ENCODE results near the gene IFI27L1.

The IFI27L1 gene

DNA sequence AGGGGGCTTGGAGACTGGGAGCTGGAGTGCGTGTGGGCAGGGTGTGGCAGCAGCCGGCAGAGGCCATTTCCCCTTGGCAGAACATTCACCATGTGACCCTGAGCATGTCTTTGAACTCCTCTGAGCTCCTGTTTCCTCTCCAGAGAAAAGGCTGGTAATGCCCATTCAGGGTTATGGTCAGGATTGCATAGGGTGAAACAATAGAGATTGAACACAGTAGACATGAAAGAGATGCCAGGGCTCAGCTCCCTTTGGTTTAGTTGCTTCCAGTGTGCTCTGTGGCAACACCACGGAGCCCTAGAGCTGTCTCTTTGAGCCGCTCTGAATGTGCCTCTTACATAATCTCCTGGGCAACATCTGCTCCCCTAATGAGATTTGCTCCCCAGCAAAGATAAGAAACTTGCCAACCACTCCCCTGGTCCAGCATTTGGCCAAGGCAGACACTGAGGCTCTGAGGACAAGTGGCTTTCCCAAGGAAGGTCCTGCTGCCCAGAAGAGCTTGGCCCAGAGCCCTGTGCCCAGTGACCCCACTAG lies 34.0 kb downstream of the IFI27L1 start:
- no peak for DNase-seq

DNA sequence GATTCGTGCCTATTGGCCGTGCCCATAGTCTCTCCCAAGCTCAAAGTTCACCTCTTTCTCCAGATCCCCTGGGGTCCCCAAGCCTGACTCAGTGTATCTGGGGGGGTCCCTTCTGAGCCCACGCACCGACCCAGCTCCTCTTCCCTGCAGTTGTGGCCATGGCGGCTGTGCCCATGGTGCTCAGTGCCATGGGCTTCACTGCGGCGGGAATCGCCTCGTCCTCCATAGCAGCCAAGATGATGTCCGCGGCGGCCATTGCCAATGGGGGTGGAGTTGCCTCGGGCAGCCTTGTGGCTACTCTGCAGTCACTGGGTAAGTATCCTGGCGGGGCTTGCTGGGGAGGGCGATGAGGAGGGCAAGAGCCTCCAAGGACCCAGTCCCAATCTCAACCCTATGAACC lies 34.5 kb downstream of the IFI27L1 start:
- no peak for DNase-seq

DNA sequence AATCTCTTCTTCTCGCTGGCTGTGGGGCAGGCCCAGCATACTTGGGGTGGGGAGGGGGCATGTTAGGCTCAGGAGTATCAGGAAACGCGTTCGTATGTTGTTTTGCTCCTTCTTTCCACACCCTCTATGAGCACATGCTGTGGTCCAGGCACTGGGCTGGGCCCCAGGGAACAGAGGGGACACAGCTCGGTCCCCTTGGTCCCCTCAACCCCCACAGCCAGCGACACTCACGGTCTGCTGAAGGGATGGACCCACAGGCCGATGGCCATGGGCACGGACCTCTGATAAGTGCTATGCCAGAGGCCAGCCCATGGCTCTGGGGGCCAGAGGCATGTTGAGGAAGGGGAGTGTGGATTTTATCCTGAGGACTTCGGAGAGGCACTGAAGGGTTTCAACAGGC lies 35.6 kb downstream of the IFI27L1 start:
- DNase-seq: no peak

DNA sequence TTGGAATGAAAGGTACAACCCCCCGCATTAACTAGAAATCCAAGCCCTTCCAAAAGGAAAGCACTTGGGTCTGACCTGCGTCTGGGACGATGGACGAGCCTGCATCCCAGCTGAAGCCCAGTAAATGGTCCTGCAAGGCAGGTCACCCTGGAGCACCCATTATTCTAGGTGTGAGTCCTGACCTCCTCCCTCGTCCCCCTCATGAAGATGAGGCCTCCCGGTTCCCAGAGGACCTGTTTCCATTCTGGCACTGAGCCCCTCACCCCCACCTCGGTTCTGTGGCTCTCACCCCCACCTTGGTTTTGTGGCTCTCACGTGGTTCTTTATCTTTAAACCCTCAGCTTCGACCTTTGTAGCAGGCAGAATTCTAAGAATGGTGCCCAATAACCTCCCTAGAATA lies 36.7 kb downstream of the IFI27L1 start:
- no peak for DNase-seq

DNA sequence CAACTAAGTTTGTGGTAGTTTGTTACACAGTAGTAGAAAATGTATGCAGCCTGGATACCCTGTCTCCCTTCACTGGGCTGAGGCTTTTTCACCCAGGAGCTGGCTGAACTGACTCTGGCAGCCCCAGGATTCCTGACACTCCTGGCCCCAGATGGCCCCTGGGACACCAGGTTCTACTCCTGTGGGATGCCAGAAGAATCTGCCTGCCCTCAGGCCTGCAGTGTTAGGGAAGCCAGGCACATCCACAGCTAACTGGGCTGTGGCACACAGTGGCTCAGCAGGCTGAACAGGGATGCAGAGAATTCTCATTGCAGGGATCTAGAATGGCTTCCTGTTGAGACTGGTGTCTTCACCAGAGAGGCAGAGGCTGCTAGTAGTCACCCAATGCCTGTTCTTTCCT lies 38.0 kb downstream of the IFI27L1 start:
- no peak for DNase-seq

DNA sequence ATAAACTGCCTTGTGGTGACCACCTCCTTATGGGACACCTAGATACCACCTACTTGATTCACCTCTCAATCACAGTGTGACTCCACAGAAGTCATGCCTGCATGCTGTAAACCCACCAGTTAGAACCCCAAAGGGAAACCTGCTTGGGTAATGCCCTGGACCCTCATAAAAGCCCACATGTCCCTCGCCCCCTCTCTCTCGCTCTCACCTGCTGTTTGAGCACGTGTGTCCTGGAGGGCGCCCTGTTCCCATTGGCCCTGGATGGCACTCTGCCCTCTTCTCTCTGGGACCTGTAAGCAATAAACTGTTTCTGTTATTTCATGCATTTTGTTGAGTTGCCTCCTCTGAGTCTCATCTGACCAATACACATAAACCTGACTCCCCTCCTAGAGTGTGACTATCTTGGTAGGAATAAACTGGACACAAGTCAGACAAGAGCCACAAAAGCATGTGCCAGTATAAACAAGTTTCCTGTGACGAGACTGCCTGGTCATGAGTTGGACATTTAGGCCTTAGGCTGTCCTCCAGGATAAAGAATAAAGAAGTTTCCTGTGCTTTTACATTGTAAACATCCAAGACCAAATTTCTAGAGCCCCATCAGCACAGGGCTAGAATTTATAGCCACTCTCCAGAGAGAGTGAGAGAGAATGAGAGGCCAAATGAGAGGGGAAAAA lies 39.7 kb downstream of the IFI27L1 start:
- peak; percentile 36 for DNase-seq

DNA sequence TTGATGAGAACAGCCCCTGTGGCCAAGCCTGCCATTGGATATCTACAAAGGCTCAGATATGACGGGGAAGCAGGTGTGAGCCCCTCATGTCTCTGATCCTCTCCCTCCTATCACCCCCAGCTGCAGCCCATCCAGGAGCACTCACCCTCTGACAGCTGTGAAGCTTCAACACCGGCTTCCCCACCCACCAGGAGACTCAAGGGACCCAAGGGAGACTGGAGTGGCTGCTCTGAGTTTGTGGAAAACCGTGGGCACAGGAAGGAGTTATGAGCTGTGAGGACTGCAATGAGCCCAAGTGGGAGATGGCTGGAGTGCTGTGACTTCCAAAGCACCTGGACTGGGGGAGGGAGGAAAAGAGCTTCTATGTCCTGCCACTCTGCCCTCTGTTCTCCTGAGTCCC lies 40.4 kb downstream of the IFI27L1 start:
- DNase-seq: no peak

DNA sequence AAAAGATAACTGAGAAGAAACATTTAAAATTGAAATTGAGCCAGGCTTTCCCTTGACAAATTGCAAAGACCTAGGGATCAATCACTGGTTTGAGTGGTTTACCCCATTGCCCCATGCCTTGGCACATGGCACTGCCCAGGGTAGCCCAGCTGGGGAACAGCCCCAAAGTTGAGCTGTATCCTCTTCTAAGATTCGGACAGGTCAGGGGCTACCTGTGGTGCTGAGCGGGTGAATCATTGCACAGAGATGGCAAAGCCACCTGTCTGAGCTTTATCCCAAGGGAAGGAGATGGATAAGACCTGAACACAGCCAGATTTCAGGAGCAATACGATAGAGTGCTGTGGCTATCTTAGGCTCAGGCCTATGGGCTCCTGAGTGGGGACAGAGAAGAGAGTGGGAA lies 41.3 kb downstream of the IFI27L1 start:
- no peak for DNase-seq

DNA sequence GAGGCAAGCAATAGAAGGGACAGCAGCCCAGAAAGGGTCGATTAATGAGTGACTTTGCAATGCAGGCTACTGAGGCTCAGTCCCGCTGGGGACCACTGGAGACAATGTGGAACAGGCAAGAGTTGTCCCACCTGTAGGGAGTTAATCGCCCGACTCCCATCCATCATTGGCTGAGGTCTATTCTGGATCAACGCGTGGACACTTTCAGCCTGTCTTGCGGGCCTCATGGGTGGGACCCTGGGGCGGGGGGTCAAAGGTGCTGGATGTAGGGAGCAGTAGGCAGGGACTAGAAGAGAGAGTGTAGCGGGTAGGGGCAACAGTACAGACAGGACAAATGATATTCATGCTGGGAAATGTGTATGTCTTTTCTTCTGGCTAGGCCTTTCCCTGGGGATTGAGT lies 42.2 kb downstream of the IFI27L1 start:
- DNase-seq: no peak

DNA sequence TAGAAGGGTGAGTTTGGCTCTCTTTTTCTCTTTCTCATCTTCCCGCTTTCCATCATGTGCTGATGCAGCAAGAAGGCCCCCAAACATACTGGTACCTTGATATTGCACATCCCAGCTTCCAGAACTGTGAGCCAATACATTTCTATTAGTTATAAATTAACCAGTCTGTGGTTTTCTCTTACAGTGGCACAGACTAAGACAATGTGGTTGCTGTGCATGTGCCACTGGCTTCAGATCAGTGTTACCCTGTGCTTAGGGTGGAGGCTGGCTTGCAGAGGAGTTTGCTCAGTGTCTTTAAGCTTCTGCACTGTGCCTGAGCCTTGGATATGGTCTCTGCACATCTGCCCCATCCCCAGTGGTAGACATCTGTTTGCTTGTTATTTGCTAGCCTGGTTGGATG lies 42.8 kb downstream of the IFI27L1 start:
- DNase-seq: no peak

DNA sequence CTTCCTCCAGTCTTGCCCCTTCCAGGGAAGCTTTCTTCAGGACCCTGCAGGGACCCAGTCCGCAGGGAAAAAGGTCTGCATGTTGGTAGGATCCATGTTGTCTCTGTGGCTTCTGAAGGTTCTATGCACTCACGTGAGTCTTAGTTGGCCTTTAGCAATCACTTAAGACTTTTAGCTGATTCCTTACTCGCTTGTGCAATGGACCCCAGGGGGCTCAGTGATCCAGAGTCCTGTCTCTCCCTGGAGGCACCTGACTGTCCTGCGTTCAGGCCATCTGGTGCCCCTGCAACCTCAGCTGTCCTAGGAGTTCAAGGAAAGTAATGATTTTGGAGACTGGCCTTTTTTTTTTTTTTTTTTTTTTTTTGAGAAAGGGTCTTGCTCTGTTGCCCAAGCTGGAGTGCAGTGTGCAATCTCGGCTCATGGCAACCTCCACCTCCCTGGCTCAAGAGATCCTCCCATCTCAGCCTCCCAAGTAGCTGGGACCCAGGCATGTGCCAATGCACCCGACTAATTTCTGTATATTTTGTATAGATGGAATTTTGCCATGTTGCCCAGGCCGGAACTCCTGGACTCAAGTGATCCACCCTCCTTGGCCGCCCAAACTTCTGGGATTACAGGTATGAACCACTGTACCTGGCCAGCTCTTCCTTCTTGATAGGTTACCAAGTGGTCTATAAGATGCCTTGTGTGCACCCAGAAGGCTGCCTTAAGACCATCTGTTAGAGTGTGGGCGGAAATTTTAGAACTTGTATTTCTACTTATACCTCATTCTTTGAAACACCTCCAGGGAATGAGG lies 43.7 kb downstream of the IFI27L1 start:
- no peak for DNase-seq

DNA sequence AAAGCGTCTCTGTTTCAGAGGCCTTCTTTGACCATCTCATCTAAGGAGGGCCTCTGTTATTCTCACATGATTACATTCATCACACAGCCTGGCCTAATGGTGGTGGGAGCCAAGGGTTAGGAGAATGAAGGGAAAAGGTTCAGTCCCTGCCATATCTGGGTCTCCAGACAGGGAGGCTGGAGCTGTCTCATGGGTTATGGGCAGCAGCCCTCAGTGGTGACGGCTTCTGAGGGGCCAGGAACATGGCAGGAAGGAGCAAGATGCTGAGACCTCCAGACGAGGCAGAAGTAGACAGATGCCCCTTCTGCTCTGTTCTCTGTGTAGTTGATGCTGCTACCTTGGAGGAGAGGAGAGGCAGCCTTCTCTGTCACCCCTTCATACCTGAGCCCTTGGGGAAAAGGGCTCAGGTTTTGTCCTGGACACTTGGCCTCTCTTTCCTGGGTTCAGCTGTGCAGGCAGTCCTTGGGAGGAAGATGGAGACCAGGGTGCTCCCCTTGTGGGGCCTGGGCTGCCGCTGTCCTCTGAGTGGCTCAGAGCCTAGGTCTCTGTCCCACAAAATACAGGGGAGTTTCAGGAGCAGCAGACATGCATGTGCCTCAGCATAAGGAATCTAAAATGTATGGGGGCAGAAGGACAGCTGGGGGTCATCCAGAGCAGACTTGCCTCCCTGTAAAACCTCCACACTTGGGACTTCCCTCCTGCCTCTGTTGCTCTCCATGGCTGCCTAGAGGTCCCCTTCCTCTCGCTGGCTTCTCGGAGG lies 44.7 kb downstream of the IFI27L1 start:
- DNase-seq: no peak

DNA sequence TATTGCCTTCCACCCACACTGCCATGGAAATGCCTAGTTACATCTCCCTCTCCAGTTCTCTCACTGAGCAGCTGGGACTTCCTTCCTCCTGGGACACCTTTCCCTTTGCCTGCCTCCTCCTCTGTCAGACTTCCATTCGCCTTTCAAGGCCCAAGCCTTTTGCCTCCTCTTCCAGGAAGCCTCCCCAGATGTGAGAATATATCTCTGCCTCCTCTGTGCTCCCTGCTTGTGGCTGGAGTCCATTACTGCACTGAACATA lies 45.2 kb downstream of the IFI27L1 start:
- DNase-seq: no peak

DNA sequence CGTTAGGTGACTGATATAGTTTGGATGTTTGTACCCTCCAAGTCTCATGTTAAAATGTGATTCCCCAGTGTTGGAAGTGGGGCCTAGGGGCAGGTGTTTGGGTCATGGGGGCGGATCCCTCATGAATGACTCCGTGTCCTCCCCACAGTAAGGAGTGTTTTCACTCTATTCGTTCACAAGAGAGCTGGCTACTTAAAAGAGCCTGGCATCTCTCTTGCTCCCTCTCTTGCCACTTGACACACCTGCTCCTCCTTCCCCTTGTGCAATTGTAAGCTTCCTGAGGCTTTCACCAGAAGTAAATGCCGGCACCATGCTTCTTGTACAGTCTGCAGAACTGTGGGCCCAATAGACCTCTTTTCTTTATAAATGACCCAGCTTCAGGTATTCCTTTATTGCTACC lies 45.7 kb downstream of the IFI27L1 start:
- DNase-seq: no peak

DNA sequence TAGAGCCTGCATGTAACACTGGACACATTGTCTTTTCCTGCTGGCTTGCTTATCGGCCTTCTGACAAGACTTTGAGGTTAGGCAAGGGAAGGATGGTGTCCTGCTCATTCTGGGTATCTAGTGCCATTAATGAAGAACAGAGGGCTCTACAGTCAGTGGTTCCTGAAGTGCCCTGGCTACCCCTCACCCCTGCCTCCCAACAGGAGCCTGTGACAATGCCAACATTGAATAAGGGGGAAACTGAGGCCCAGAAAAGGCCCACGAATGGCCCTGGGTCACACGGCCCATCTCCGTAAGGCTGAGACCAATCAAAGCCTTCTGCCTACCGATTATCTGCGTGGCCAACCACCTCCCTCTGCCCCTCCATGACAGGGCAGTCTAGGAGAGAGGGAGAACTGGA lies 46.2 kb downstream of the IFI27L1 start:
- no peak for DNase-seq

DNA sequence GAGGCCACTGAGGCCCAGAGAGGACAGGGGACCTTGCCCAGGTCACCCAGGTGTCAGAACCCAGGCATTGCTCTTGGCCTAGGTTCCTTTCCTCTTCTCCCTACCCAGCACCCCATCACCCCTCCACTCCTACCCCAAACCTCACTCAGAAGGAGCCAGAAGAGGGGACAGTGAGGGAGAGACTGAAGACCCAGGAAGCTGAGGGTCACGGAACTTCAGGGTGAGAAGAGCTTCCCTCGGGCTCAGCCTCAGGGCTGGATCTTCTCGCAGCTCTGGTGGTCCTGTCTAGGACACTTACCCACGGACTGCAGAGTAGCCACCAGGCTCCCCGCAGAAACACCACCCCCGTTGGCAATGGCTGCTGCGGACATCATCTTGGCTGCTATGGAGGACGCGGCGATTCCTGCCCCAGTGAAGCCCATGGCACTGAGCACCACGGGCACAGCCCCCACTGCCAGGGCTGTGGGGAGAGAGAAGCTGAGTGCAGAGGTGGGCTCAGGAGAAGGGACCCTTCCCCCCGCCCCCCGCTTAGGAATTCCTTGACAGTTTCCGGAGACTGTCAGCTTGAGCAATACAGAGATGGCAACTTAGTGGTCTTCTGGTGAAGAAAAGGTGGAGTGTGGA lies 47.2 kb downstream of the IFI27L1 start:
- no peak for DNase-seq

DNA sequence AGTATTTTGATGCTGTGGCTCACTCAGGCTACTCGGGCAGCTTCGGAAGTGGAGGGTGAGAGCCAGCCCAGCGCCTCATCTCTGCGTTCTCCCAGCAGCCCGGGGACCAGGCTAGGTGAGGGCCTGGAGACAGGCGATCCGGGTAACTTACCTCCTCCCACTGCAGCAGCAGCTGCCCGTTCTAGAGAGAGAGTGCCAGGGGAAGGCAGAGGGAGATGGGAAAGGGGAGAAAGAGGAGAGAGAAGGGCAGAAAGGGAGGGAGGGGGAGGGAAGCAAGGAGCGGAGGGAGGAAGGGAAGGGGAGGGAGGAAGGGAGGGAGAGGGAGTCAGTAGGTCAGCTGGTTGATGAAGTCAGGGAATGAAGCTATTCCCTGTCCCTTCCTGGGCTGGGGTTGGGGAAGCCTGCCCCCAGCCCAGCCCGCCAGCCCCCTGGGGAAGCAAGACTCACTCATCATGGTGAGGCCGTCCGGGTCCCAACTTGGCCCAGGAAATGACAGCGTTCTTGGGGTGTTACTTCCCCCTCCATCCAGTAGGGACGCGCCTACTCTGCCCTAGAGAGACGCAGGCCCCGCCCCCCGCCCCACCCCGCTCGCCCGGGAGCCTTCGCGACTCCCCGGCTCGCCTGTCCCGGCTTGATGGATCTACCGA lies 48.1 kb downstream of the IFI27L1 start, which contains the start of gene IFI27L2:
TSS of gene IFI27L2 (minus strand) at position 494 of the 647 bp plus-strand sequence. CDS start at position 454, 40 bp downstream.
- DNase-seq: peak; percentile 65

DNA sequence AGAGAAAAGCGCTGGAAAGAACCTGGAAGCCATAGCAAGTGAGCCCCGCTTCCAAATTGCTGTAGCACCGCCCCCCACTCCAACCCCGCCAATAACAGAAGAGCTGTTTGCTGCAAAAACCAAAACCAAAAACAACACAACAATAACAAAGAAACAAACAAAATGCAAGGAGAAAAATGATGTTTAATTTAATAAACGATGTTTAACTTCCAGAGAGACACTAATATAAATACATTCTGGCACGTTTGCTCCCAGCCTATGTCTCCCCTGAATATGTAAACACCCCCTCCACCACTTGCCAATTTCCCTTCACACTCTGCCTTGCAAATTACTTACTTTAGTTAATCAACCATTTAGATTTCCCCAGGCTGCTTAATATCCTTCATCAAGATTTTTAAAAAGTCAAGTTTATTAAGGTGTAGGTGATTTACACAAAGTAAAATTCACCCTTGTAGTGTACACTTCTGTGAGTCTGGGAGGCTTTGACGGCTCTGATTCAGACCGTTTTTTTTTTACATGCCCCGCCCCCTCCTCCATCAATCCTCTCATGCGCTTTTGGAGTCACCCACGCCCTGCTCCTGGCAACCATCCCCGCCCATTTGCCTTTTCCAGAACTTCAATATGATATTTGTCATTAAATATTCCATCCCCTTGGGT lies 48.8 kb downstream of the IFI27L1 start:
- DNase-seq: no peak

DNA sequence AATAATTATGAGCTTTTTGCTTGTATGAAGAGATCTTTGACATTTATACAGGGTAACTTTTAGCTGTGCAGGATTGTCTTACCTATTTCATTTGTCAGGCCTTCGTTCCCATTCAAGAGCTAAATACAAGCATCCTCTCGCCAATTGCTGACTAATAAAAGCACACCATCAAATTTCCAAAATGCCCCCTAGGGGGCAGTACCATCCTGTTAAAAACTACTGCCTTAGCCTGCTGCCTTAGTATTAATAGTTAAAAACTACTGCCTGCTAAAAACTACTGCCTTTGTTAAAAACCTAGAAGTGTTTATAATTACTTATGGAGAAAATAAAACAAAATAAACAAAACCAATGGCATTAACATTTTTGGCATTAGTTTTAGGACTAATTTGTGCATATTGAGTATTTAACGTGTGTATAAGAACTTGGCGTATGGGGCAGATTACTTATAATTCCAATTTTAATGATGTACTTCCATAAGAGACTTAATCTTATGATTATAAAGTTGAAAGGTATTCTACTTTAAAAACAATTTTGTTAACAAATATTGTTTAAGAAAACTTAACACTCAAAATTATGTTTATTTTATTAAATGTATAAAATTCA lies 51.3 kb downstream of the IFI27L1 start:
- DNase-seq: peak; percentile 47

DNA sequence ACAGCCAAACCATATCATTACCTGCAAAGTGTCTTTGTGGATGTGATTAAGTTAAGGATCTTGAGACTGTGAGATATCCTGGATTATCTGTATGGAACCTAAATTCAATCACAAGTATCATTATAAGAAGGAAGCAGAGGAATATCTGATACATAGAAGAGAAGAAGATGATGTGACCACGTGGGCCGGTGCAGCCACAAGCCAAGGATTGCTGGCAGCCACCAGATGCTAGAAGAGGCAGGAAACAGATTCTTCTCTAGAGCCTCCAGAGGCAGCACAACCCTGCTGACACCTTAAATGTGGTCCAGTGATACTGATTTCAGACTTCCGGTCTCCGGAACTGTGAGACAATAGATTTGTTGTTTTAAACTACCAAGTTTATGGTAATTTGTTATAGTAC lies 54.4 kb downstream of the IFI27L1 start:
- no peak for DNase-seq

DNA sequence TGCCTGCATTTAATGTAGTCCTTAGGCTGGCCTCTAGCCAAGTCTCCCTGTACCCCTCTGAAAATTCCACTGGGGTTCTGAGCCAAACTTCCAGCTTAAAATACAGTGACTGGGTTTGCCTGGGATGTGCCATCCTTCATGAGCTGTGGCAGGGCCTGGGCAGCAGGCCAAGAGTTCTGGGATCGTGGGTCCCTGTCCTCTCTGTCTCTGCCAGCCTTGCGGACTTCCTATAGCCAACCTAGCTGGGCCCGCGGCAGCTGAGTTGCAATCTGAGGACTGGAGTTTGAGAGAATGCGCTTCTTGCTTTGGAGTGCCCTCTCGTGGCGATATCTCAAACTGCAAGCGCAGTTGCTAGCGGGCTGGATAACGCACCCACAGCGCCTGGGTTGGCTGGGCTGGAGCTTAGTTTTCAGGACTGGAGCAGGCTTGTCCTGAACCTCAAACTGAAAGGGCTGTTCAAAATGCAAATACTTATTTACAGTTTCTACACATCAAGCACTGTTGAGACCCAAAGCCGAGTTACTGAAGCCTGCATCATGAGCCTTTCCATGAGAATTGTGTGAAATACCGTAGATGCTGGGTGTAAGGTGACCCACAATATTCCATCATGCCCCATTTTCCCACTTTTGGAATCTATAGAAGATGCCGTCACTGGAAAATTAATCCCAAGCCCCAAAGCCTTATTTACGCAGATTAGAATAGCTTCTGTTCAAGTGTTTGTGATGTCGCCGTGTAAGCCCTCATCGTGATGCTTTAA lies 55.6 kb downstream of the IFI27L1 start:
- DNase-seq: peak; percentile 51
